ENCODE data around the gene ASIC1.

Gene ASIC1

GRCh38 chr12:50085615-50086072 is 28.2 kb downstream of the ASIC1 start:
- DNase-seq, result no peak

- DNase-seq, result no peak
Observed at GRCh38 chr12:50086148-50086547, 28.8 kb downstream of the ASIC1 start.

DNA sequence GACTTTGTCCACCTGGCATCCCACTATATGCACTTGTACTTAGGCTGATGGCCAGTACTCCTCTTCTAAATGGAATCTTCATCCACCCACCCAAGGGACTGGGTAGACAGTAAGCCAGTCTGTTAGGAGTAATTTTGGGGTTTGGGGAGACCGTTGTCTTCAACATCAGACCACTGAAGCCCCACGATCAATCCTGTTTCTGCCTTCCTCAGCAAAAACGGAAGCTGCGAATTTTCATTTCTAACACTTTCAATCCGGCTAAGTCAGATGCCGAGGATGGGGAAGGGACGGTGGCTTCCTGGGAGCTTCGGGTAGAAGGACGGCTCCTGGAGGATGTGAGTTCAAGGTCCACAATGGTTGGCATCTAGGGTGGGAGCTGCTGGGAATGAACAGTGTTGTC is 29.8 kb downstream of the ASIC1 start:
- DNase-seq, result no peak

DNA sequence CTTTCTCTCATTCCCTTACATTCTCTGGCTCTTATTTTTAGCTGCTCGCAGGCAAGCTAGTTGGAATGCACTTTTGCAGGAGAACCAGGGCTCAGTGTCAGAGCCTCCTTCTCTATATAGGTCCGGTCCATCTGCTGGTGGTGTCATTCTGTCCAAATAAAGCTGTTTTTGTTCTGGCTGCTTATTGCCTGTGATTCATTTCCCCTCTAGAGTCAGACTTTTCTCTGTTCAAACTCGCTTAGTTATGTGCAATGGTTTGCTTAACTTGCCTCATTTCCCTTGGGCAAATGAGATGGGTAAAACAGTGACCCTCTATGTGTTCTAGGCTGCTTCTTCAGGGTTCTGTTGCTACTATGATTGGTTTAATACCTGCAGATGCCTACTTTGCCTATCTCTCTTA is 30.6 kb downstream of the ASIC1 start:
- DNase-seq, result no peak

GRCh38 chr12:50088577-50089335 is 31.4 kb downstream of the ASIC1 start:
- DNase-seq, result peak; percentile 56 to 64

- DNase-seq, result no peak
Observed at GRCh38 chr12:50089730-50090129, 32.3 kb downstream of the ASIC1 start.

DNA sequence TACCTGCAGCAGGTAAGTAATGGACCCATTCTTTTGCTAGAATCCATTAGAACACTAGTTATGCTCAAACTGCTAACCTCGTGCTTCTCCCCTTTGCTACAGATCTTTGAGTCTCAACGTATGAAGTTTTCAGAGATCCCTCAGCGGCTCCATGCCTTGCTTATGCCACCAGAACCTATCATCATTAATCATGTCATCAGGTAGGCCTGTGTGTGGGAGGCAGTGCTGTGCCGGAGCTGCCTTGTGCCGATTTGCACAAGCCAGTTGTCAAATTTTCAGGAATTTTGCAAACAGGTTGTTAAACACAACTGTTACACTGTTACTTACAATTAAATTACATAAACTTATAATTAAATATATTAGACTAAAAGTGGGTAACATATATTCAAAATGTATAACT is 33.0 kb downstream of the ASIC1 start:
- no peak for DNase-seq

- no peak for DNase-seq
Observed at GRCh38 chr12:50097952-50098351, 40.6 kb downstream of the ASIC1 start.

DNA sequence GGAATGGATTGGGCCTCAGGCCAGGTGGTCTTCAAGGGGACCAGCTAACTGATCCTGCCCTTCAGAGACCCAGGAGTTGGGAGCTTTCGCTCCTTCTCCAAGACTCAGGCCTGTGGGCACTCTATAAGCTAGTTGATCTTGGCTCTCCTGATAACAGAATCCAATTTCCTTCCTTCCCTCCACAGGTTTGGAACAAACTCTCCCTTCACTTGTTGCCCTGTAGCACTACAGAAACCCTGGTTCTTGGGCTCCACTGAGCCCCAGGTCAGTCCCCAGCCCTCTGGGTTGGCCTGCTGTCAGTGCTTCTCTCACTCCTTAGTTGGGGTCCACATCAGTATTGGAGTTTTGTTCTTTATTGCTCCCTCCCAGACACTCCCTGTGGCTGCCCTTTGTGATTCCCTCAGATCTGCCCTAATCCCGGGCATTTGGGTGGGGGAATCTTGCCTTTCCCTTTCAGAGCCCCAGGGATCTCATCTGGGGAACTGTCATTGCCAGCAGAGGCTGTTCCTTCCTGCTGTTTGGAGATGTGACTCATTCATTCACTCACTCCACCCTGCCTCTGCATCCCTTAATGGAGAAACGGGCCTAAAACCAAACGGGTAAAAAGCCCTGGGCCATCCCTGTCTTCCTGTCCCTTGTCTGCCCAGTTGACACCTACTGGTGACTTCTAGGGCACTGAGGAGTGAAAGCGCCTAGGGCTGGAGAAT is 42.1 kb downstream of the ASIC1 start:
- DNase-seq, result no peak

GRCh38 chr12:50100561-50100960 is 43.2 kb downstream of the ASIC1 start:
- DNase-seq, result no peak

GRCh38 chr12:50101663-50102062 is 44.3 kb downstream of the ASIC1 start:
- DNase-seq, result no peak

- no peak for DNase-seq
Observed at GRCh38 chr12:50102131-50102531, 44.7 kb downstream of the ASIC1 start.

DNA sequence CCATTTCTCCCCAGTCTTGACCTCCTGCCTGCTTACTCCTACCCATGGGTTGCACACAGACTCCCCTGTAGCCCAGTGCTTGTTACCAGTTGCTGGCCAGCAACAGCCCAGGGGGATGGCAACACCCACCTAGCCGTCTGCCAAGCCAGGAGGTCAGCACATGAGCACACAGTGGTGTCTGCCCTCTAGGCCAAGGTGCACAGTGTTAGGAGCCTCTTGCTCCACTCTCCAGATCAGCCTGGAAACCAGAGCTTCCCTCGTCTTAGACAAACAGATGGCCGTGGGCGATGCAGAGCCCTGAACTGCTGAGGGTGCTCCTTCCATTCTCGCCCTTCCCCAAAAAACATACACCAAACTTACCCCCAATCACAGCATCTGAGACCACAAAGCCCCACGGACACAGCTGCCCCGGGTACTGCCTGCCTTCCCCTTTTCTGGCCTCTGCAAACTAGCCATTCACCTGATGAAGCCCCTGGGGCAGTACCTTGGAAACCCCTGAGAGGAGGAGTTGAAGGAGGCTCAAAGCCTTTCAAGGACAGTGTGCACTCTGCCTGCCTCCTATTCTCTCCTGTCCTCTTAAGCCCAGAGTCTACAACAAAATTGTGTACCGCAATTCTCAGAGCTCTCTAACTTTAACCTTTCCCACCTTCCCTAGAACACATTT is 45.4 kb downstream of the ASIC1 start:
- DNase-seq, result no peak

GRCh38 chr12:50103351-50103750 is 46.0 kb downstream of the ASIC1 start:
- no peak for DNase-seq

GRCh38 chr12:50103767-50104321 is 46.4 kb downstream of the ASIC1 start, which contains the start of gene GPD1:
TSS of gene GPD1 (plus strand) at chr12:50104008. CDS start at chr12:50104051, 43 bp downstream.
- DNase-seq, result peak; percentile 39 to 46

DNA sequence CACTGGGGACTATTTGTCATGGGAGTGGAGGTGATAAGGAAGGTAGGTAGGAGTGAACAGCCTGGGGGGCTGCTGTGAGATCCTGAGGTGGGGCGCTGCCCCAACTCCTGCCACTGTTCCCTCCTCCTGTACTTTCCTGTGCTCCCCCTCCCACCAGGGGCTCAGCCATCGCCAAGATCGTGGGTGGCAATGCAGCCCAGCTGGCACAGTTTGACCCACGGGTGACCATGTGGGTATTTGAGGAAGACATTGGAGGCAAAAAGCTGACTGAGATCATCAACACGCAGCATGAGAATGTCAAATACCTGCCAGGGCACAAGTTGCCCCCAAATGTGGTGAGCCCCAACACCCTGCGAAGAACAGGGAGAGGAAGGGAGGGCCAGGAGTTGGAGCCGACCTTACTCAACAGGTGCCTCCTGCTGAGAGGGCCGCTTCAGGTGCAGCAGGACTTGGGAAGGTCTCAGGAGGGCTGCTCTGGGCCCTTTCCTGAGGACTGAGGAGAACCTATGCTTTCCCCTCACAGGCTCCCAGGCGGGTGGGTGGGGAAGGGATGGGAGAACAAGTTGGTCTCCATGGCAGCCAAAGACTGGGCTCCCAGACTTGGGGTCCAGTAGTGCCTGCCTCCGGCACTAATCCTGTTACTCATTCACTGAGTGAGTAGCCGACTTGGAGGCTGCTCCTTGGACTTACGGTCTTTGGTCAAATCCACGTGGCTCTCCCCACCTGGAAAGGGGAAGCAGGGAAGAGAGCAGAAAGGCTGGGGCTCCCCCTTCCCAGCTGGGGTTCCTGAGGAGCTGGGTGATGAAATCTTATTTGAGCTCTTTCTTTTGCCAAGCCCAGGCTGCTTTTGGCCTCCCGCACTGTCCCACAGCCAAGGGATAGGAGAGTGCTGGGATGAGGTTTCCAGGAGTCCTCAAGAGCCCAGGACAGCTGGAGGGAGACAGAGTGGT is 47.3 kb downstream of the ASIC1 start:
- DNase-seq, result no peak

GRCh38 chr12:50105913-50106450 is 48.6 kb downstream of the ASIC1 start:
- DNase-seq, result no peak

- no peak for DNase-seq
Observed at GRCh38 chr12:50106907-50107306, 49.5 kb downstream of the ASIC1 start.

DNA sequence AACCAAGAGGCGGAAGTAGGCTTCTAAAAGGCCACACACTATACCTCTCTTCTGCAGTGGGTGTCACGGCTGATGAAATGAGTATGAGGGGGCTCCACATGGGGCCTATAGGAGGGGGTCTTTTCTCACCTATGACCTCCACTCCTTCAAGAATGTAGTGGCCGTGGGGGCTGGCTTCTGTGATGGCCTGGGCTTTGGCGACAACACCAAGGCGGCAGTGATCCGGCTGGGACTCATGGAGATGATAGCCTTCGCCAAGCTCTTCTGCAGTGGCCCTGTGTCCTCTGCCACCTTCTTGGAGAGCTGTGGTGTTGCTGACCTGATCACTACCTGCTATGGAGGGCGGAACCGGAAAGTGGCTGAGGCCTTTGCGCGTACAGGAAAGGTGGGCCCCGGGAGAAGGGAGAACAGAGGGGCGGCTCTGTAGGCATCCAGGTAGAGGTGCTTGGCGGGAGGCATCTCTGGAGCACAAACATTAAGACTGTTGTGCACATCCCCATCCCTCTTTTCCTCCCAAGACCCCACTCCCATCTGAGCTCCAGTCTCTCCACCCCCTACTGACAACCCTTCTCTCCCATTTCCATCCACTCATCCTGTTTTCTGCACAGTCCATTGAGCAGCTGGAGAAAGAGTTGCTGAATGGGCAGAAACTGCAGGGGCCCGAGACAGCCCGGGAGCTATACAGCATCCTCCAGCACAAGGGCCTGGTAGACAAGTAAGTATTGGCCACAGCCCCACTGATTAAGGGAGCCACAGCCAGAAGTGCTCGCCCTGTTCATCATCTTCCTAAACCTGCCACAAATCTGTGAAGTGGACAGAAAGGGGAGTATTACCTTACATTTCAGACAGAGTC is 50.2 kb downstream of the ASIC1 start:
- DNase-seq, result no peak

GRCh38 chr12:50109319-50109718 is 51.9 kb downstream of the ASIC1 start:
- DNase-seq, result no peak

All from stimulated activated CD4-positive, alpha-beta T cell treated with anti-CD3 and anti-CD28 coated beads, Interleukin-2, amount 100 ng/mL, for 24 hours (primary cell).